NCI-H2081 treated with DMSO at 0.1 percent for 48 hours (cell line): ENCODE data around the gene AKAP7.

ENCODE experiments used
- DNase-seq: peaks from one replicate; lab custom pipeline; 2025; lab: John Stamatoyannopoulos, UW

AKAP7 gene

DNA sequence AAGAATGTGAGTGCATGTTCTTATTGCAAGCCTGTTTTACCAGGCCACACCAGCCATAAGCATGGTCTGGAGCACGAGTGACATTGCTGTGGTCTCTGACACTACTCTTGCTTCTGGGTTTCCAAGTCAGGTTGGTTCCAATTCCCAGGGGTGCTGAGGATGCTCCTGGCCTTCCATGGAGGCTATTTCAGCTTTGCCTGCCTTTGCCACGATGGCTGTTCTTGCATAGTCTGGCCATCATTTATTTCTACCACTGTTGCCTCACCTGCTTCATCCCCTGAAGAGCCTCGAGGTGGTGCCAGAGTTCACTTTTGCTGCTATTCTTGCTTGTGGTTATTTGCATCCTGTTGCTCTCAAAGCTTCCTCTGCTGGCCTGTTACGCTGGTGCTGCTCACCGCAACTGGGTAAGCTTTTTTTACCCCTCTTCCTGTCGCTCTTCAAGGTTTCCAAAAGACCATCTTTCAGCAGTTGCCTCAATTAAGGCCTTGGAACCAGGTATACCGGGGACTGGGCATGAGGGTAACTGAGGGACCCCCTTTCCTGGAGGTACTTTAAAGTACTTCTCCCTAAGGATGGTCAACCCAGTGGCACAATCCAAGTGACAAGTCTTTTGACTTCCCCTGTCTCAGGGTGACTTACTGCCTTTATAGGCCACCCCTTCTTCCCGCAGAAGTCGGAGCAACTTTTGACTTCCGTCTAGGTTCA is 64.5 kb downstream of the AKAP7 start:
- no peak for DNase-seq

- no peak for DNase-seq
These were observed 70.4 kb downstream of the AKAP7 start for GRCh38 chr6:131205481-131206244.

GRCh38 chr6:131206463-131207251 is 71.4 kb downstream of the AKAP7 start:
- no peak for DNase-seq

- no peak for DNase-seq
These were observed 73.5 kb downstream of the AKAP7 start for GRCh38 chr6:131208787-131209186.

GRCh38 chr6:131210469-131210868 is 75.2 kb downstream of the AKAP7 start:
- DNase-seq = no peak

DNA sequence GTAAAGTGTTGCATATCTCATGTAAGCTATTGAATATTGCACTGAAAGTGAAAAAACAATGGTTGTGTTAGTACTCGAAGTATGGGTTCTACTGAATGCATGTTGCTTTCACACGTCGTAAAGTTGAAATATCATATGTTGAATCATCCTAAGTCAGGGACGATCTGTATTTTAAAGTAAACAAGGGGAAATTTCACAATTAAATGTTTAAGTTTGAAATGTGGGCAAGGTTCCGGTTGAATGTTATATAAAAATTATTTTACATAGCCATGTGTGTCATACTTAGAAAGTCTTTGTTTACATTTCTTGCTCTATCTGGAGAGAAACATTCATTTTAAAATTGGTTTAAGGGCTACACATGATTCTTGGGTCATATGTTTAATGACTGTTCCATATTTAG is 76.8 kb downstream of the AKAP7 start:
- no peak for DNase-seq

DNA sequence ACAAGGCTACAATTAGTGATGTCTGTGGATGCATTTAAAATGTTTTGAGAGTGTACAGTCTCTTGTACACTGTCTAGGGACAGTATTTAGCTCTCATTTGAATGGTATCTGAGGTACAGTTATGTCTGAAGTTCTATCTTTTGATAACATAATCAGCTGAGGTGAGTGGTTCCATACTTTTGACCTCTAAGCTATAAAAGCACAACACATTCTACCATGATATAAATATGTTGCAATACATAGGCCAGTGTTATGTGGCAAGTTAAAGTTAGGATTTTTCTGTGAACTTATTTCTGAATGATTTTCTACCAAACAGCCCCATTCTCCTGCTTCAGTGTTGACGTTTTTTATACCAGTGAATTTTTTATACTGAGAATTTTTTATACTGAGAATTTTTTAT is 77.6 kb downstream of the AKAP7 start:
- no peak for DNase-seq

GRCh38 chr6:131213501-131213990 is 78.3 kb downstream of the AKAP7 start:
- DNase-seq = no peak

GRCh38 chr6:131215219-131215618 is 80.0 kb downstream of the AKAP7 start:
- no peak for DNase-seq

DNA sequence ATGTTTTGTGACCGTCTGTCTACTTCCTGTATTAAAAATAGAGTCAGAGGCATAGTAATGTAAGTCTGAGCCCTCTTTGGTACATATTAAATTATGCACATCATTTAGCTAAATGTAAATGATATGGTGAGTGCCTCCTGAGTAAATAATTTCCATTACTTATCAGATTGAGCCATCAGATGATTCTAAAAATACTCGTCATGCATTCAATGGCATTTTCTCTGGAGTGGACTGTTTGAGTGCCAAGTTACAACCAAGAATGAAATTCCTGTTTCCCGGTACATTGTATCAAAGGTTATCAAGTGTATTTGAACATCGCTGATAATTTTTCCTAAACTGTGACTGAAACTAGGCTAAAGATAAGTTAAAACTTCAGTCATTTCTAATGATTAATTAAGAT is 81.0 kb downstream of the AKAP7 start:
- no peak for DNase-seq

GRCh38 chr6:131222773-131223172 is 87.5 kb downstream of the AKAP7 start:
- DNase-seq = no peak

DNA sequence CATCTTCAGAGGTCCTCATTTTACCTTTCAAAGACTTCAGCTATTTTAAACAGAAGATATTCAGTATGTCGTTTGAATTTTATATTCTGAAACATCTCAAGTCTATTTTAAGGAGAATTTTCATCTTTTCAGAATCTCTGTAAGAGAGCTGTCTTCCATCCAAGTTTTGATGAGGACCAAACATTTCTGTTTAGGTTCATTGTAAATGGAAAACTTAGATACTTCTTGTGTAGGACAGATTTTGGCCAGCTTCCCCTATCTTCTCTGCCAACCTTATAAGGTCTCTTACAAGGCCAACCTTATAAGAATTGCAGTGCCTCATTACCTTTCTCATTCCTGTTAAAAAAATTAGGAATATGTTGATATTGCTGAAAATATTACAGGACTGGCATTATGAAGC is 88.1 kb downstream of the AKAP7 start:
- no peak for DNase-seq

GRCh38 chr6:131225127-131225526 is 89.9 kb downstream of the AKAP7 start:
- no peak for DNase-seq

GRCh38 chr6:131225959-131226358 is 90.7 kb downstream of the AKAP7 start:
- no peak for DNase-seq

DNA sequence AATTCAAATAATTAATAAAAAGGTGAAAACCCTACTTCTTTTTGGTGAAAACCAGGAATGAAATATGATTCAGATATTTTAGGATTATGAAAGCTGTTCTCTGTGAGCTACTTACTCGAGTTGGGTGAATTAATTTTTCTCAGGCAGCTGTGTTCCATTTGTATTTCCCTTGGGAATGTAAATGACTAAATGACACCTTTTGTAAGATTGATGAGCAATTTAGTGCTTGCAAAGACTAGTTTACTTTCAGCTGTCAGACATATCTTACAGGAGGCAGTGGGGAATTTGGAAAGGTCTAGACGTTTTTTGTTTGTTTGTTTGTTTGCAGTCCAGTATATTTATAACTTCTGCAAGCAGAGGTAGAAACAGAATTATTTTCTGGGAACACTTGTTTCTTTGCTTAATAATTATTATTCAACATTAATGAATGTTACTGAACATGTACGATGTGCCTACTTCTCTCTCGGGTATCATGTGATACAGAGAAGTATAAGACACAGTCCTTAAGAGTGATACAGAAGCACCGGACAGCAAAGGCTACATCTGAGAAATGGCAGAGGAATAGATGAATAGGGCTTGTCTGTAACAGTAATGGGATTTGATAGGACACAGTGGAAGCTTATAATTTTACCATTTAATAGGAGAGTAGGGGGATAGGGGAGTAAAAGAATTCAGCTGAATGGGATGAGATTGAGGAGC is 91.3 kb downstream of the AKAP7 start:
- no peak for DNase-seq

DNA sequence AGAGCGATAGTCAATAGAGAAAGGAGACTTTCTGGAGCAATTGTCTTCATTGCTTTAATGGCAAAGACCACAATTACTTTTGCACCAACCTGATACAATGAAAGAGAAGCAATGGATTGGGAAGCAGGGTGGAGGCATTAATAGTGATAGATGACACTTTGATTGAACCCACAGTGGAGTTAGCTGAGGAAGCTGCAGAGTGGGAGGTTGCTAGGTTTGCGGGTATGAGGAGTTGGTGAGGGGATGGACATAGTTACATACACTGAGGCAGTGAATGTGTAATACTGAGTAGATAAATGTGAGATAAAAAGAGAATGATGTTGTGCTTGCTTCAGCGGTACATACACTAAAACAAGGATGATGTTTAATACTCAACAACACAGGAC is 91.9 kb downstream of the AKAP7 start:
- DNase-seq = no peak

GRCh38 chr6:131231103-131231502 is 95.8 kb downstream of the AKAP7 start:
- DNase-seq = no peak

DNA sequence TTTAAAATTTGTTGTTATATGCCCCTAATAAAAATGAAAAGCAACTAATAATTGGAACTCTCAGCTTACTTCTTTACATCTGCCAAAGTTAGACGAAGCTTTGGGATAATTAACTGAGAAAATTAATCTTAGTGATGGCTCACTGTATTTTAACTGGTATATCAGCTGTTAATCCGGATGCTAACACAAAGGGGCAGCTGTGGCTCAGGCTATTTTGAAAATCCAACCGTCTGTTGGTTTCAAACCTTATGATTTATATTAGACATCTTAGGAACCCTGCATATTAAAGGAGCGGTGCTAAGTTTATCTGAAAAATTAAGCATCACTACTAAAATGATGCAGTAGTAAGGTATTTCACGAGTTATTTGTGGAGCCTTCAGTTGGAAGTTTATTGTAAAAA is 96.6 kb downstream of the AKAP7 start:
- no peak for DNase-seq

GRCh38 chr6:131244942-131245341 is 109.7 kb downstream of the AKAP7 start:
- no peak for DNase-seq

DNA sequence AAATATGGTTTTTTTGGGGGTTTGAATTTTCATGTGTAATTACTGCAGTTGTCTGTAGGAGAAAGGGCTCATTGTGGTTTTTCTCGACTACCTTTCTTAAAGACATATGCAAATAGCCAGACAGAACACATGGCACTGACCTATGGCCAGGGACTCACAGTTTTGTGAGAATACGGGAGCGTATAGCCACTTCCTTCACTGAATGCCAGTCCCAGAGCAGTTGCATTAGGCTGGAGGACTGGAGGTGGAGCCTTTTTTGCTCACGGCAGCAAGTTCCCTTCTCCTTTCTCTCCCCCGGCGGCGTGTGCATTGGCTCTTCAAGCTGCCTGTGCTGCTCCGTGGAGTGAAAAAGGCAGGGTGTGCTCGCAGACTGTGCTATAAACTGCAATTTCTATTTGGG is 114.9 kb downstream of the AKAP7 start:
- DNase-seq = no peak

GRCh38 chr6:131250936-131251335 is 115.7 kb downstream of the AKAP7 start:
- no peak for DNase-seq

DNA sequence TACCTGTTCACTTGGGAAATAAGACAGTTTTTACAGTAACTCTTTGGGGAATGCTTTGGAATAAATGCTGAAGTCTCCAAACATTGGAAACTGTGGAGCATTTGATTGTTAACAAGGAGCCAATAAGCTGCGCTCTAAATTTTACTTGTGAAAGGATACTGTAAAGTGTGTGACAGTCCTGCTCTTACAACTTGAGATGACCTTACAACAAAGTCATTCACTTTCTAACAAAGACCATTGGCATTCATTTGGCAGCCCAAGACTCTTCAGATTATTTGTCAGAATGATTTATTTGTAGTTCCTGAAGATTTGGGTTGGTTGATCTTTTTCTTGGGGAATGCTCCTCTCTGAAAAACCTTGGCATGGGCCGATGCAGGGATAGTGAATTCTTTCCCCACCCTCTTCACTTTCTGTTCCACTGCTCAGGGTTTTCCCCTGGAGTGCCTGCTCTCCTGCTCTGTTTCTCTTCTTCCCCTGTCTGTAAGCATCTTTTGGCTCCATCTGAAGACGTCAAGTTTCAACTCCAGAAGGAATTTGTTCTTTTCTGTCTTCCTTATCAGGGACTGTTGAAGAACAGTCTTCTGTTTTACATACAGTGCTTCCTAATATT is 116.4 kb downstream of the AKAP7 start:
- DNase-seq = no peak
